H1 (cell line): ENCODE results near the gene UEVLD. TPM values are rescaled to one million over a fixed set of nuclear protein-coding genes. Genes with fewer than 3 reads are reported as not detected.

Source experiments
- CTCF ChIA-PET: fragments of 300-600 bp; sonication (Branson Sonifier 250); formaldehyde crosslinking; loops from one replicate; lab custom pipeline; 2021; ENCODE audit not compliant: partially characterized antibody; lab: Charles Lee
- POLR2A ChIA-PET: fragments of 300-600 bp; sonication (Branson Sonifier 250); formaldehyde crosslinking; loops from one replicate; lab custom pipeline; 2021; ENCODE audit warnings: inconsistent platforms; ENCODE audit not compliant: partially characterized antibody; lab: Charles Lee
- DNase-seq, 2 experiments: peaks; one replicate each; pipeline versions ENCODE4 v3.0.0 to v3.0.0-alpha.2; 2010 to 2022; ENCODE audit warnings: low spot score in 2 of 2, low read depth in 1 of 2, mixed read lengths in 1 of 2
- FAIRE-seq: peaks from 2 replicates; lab custom pipeline; 2011; peaks lifted over from hg19 to GRCh38; lab: Jason Lieb, UNC
- H2AFZ ChIP-seq: 2 replicates; pipeline ENCODE4 v1.8.1; 2012; ENCODE audit warnings: low read length, inconsistent platforms
- H2AK5ac ChIP-seq: 2 replicates; pipeline ENCODE4 v1.6.1; 2013; ENCODE audit warnings: low read depth, low read length
- H2BK120ac ChIP-seq: replicated peaks from 2 replicates; pipeline ENCODE3; 2013; ENCODE audit warnings: low read depth, low read length, inconsistent platforms
- H2BK12ac ChIP-seq: 2 replicates; pipeline ENCODE4 v1.6.1; 2013; ENCODE audit warnings: low read depth, low read length
- H2BK15ac ChIP-seq: 2 replicates; pipeline ENCODE4 v1.6.1; 2013; ENCODE audit warnings: low read length
- H2BK20ac ChIP-seq: 2 replicates; pipeline ENCODE4 v1.6.1; 2013; ENCODE audit warnings: low read length
- H2BK5ac ChIP-seq: 2 replicates; pipeline ENCODE4 v1.6.1; 2013; ENCODE audit warnings: low read depth, low read length
- H3K14ac ChIP-seq: 2 replicates; pipeline ENCODE4 v1.6.1; 2013; ENCODE audit warnings: inconsistent platforms; ENCODE audit not compliant: insufficient read length
- H3K18ac ChIP-seq: 2 replicates; pipeline ENCODE4 v1.6.1; 2013; ENCODE audit warnings: low read length; ENCODE audit errors: extremely low read depth
- H3K23ac ChIP-seq: 2 replicates; pipeline ENCODE4 v1.6.1; 2013; ENCODE audit warnings: inconsistent platforms; ENCODE audit not compliant: insufficient read length
- H3K23me2 ChIP-seq: 2 replicates; pipeline ENCODE4 v1.6.1; 2013; ENCODE audit warnings: low read depth, low read length
- H3K27ac ChIP-seq: 2 replicates; pipeline ENCODE4 v1.6.1; 2011; ENCODE audit warnings: low read depth, low read length, inconsistent platforms
- H3K27me3 ChIP-seq, 4 experiments: replicated peaks in 1 of 4; 1 replicate in 1 of 4; 2 replicates in 3 of 4; pipeline versions ENCODE4 v1.6.1 to v1.8.1; 2011 to 2013; ENCODE audit warnings: low read length in 3 of 4, mild to moderate bottlenecking in 3 of 4, inconsistent platforms in 2 of 4, mixed read lengths in 2 of 4, moderate library complexity in 1 of 4; ENCODE audit not compliant: control insufficient read depth in 3 of 4, insufficient read depth in 3 of 4; ENCODE audit errors: extremely low read depth in 1 of 4
- H3K36me3 ChIP-seq, 4 experiments: 2 replicates each; pipeline versions ENCODE4 v1.6.1 to v1.8.1; 2011 to 2013; ENCODE audit warnings: mild to moderate bottlenecking in 4 of 4, low read length in 3 of 4, moderate library complexity in 2 of 4, control low read depth in 1 of 4, inconsistent platforms in 1 of 4; ENCODE audit not compliant: insufficient read depth in 4 of 4, control insufficient read depth in 2 of 4
- H3K4ac ChIP-seq: replicated peaks from 2 replicates; pipeline ENCODE3; 2013; ENCODE audit warnings: low read length, low read depth, mixed read lengths, inconsistent platforms; ENCODE audit not compliant: insufficient read length
- H3K4me1 ChIP-seq, 4 experiments: replicated peaks in 1 of 4; 1 replicate in 1 of 4; 2 replicates in 3 of 4; pipeline versions ENCODE4 v1.6.1 to v1.8.1; 2011 to 2013; ENCODE audit warnings: low read length in 3 of 4, inconsistent platforms in 2 of 4, mixed read lengths in 1 of 4; ENCODE audit not compliant: insufficient read depth in 4 of 4, control insufficient read depth in 3 of 4
- H3K4me2 ChIP-seq, 2 experiments: 2 replicates each; pipeline versions ENCODE4 v1.6.1 to v1.8.1; 2011 to 2013; ENCODE audit warnings: low read depth in 2 of 2, low read length in 2 of 2, control low read depth in 1 of 2, inconsistent platforms in 1 of 2, mild to moderate bottlenecking in 1 of 2; ENCODE audit not compliant: insufficient read depth in 1 of 2
- H3K4me3 ChIP-seq, 4 experiments: fragments of 200-600, 300-600 bp in 1 of 4; sonication (generic), shearing (Covaris generic), sonication (Bioruptor Twin) in 1 of 4; 2 replicates each; pipeline versions ENCODE4 v1.5.1 to v1.8.1; 2011 to 2016; ENCODE audit warnings: low read length in 4 of 4, low read depth in 3 of 4, control low read depth in 2 of 4, inconsistent platforms in 2 of 4, mild to moderate bottlenecking in 2 of 4, mixed read lengths in 1 of 4, moderate library complexity in 1 of 4; ENCODE audit not compliant: insufficient read depth in 2 of 4; ENCODE audit errors: extremely low read depth in 1 of 4
- H3K56ac ChIP-seq: replicated peaks from 2 replicates; pipeline ENCODE3; 2013; ENCODE audit warnings: low read depth, mild to moderate bottlenecking, mixed read lengths, low read length, inconsistent platforms; ENCODE audit not compliant: insufficient read length
- H3K79me1 ChIP-seq: 2 replicates; pipeline ENCODE4 v1.6.1; 2013; ENCODE audit warnings: low read depth, low read length, control low read depth
- H3K79me2 ChIP-seq, 2 experiments: 2 replicates each; pipeline versions ENCODE4 v1.6.1 to v1.8.1; 2012 to 2013; ENCODE audit warnings: low read length in 2 of 2, mild to moderate bottlenecking in 2 of 2, inconsistent platforms in 1 of 2; ENCODE audit not compliant: insufficient read depth in 2 of 2, control insufficient read depth in 1 of 2
- H3K9ac ChIP-seq, 4 experiments: replicated peaks in 1 of 4; 1 replicate in 1 of 4; 2 replicates in 3 of 4; pipeline versions ENCODE4 v1.6.1 to v1.8.1; 2011 to 2013; ENCODE audit warnings: low read depth in 3 of 4, low read length in 3 of 4, control low read depth in 2 of 4, mild to moderate bottlenecking in 2 of 4, moderate library complexity in 2 of 4, inconsistent platforms in 1 of 4; ENCODE audit errors: extremely low read depth in 1 of 4
- H3K9me3 ChIP-seq, 2 experiments: 2 replicates each; pipeline versions ENCODE4 v1.6.1 to v1.8.1; 2012 to 2013; ENCODE audit warnings: mild to moderate bottlenecking in 2 of 2, moderate library complexity in 2 of 2, control low read depth in 1 of 2, inconsistent platforms in 1 of 2, low read depth in 1 of 2, low read length in 1 of 2, mixed read lengths in 1 of 2; ENCODE audit not compliant: insufficient read depth in 2 of 2
- H4K20me1 ChIP-seq, 2 experiments: replicated peaks in 1 of 2; 2 replicates each; pipeline versions ENCODE3 to v1.8.1; 2011 to 2013; ENCODE audit warnings: inconsistent platforms in 2 of 2, low read length in 2 of 2, mild to moderate bottlenecking in 1 of 2; ENCODE audit not compliant: insufficient read depth in 2 of 2, control insufficient read depth in 1 of 2
- H4K5ac ChIP-seq: 2 replicates; pipeline ENCODE4 v1.6.1; 2013; ENCODE audit warnings: low read length, low read depth, mixed read lengths, inconsistent platforms; ENCODE audit not compliant: insufficient read length
- H4K8ac ChIP-seq: 2 replicates; pipeline ENCODE4 v1.8.0; 2013; ENCODE audit warnings: mild to moderate bottlenecking, moderate library complexity, low read length, inconsistent platforms; ENCODE audit not compliant: insufficient read depth; ENCODE audit errors: extremely low read depth
- H4K91ac ChIP-seq: replicated peaks from 2 replicates; pipeline ENCODE3; 2013; ENCODE audit warnings: low read length, mixed read lengths, inconsistent platforms; ENCODE audit not compliant: insufficient read length
- ASH2L ChIP-seq: fragments of 200-600, 300-600 bp; sonication (generic); IDR thresholded peaks from one replicate; pipeline ENCODE4 v1.7.1; 2017; ENCODE audit warnings: low read length
- CBX8 ChIP-seq: fragments of 300-800, 300-1000 bp; sonication (generic); IDR thresholded peaks from 2 replicates; pipeline ENCODE4 v1.7.1; 2016; ENCODE audit warnings: low read depth, low read length, borderline replicate concordance
- FOSL1 ChIP-seq: IDR thresholded peaks from 2 replicates; pipeline ENCODE4 v1.6.1; 2011; ENCODE audit warnings: mild to moderate bottlenecking, low read depth, low read length, moderate library complexity; ENCODE audit not compliant: insufficient read depth
- GTF2F1 ChIP-seq: IDR thresholded peaks from 2 replicates; pipeline ENCODE4 v1.6.1; 2012; ENCODE audit warnings: low read depth, low read length, improper control_type of control experiment, borderline replicate concordance
- HDAC6 ChIP-seq: IDR thresholded peaks from one replicate; pipeline ENCODE4 v1.7.1; 2012; ENCODE audit warnings: low read depth, mild to moderate bottlenecking, inconsistent platforms, low read length, moderate library complexity
- JUN ChIP-seq: IDR thresholded peaks from 2 replicates; pipeline ENCODE4 v1.6.1; 2011; ENCODE audit warnings: low read depth, mild to moderate bottlenecking, improper control_type of control experiment, low read length
- KDM4A ChIP-seq: IDR thresholded peaks from one replicate; pipeline ENCODE4 v1.7.1; 2012; ENCODE audit warnings: low read depth, mild to moderate bottlenecking, moderate library complexity, low read length, inconsistent platforms; ENCODE audit not compliant: severe bottlenecking
- KDM5A ChIP-seq: fragments of 200-600 bp; IDR thresholded peaks from 2 replicates; pipeline ENCODE4 v1.7.1; 2012; ENCODE audit warnings: mild to moderate bottlenecking, low read length, inconsistent platforms, mixed read lengths
- POLR2A ChIP-seq, 2 experiments: IDR thresholded peaks; 1 replicate in 1 of 2; 2 replicates in 1 of 2; pipeline ENCODE4 v1.6.1; 2011; ENCODE audit warnings: low read depth in 2 of 2, low read length in 2 of 2, mild to moderate bottlenecking in 2 of 2; ENCODE audit errors: control extremely low read depth in 1 of 2
- SIX5 ChIP-seq: IDR thresholded peaks from 2 replicates; pipeline ENCODE4 v1.6.1; 2011; ENCODE audit warnings: mild to moderate bottlenecking, low read depth, low read length
- SP1 ChIP-seq: IDR thresholded peaks from 2 replicates; pipeline ENCODE4 v1.6.1; 2011; ENCODE audit warnings: low read depth, low read length
- SP2 ChIP-seq: IDR thresholded peaks from 2 replicates; pipeline ENCODE4 v1.6.1; 2012; ENCODE audit warnings: mild to moderate bottlenecking, low read length, inconsistent platforms
- SRF ChIP-seq: IDR thresholded peaks from 2 replicates; pipeline ENCODE4 v1.6.1; 2011; ENCODE audit warnings: mild to moderate bottlenecking, low read depth, low read length, moderate library complexity
- TAF7 ChIP-seq: optimal IDR thresholded peaks from 2 replicates; pipeline ENCODE3; 2011; ENCODE audit warnings: low read depth, mild to moderate bottlenecking, inconsistent platforms, low read length, moderate library complexity, borderline replicate concordance
- TBP ChIP-seq: IDR thresholded peaks from 2 replicates; pipeline ENCODE4 v1.6.1; 2011; ENCODE audit warnings: low read depth, low read length, improper control_type of control experiment
- TCF12 ChIP-seq: IDR thresholded peaks from 2 replicates; pipeline ENCODE4 v1.6.1; 2011; ENCODE audit warnings: low read depth, mild to moderate bottlenecking, low read length
- YY1 ChIP-seq: IDR thresholded peaks from 2 replicates; pipeline ENCODE4 v1.6.1; 2011; ENCODE audit warnings: low read depth, mild to moderate bottlenecking, low read length
- WGBS, 2 experiments: shearing (Covaris generic) in 1 of 2; methylation state at CpG; one replicate each; pipeline versions ENCODE4 v1.1.6 to v1.1.7; 2013 to 2015; ENCODE audit warnings: low lambda C conversion rate in 2 of 2, mixed read lengths in 2 of 2, inconsistent platforms in 1 of 2, low coverage in 1 of 2, missing lambda C conversion rate in 1 of 2; ENCODE audit not compliant: insufficient replicate concordance in 2 of 2, insufficient coverage in 1 of 2, insufficient read length in 1 of 2; ENCODE audit errors: extremely low coverage in 1 of 2, missing lambda C conversion rate in 1 of 2; 5-methylcytosine and 5-hydroxymethylcytosine counted together
- polyA plus RNA-seq, 7 experiments: library from polyadenylated mRNA; depleted of rRNA in 3 of 7; stranded (reverse) in 5 of 7; unstranded in 2 of 7; fragments of >200 nt in 5 of 7; fragments of 200-250 nt in 2 of 7; gene quantifications; 1 replicate in 5 of 7; 2 replicates in 1 of 7; 4 replicates in 1 of 7; pipeline versions ENCODE4 v1.2.1 to v1.2.3, GENCODE V29; 2011 to 2013; ENCODE audit warnings: missing spikeins in 2 of 7, mixed read lengths in 2 of 7
- total RNA-seq: library from RNA; stranded (reverse); fragmentation: NEBNext Ultra II Directional; extraction: Animal tissue kit (Norgen Biotek cat#: 25700); gene quantifications from 2 replicates; pipeline ENCODE4 v1.2.1, GENCODE V29; 2021

The UEVLD gene
- total and polyA plus RNA-seq, 2 of the 8 experiments (the other 6 are each of a cell fraction or from before 2014, with no cell fraction given), result 4.1 to 7.3 TPM

DNA sequence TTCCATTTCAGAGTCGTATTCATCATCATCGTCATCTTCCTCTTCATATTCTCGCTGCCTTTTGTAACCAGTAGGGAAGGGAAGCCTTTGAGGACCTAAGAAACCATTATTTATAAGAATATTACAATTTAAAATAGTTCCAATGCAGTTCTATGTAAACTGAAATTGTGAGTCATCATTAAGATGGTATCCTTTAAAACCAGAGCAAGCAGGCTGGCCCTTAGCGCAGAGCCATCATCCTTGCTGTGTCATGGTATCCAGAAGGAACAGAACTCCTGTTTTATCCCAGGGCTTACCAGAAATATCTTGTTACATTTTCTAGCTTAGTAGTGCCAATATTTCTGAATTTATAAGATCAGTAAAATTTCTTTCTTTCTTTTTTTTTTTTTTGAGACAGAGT, 23.9 kb upstream of the UEVLD start:
- no peak overlapping the region for H3K18ac ChIP-seq
- CTCF ChIA-PET, result no interaction called here
- H3K27ac ChIP-seq, result no peak overlapping the region
- H4K20me1 ChIP-seq, result peaks cover 0 to 4% of the 10 kb centered on the region in 2 experiments
- H3K36me3 ChIP-seq, result peaks cover 2 to 53% (median 23%) of the 10 kb centered on the region in 4 experiments; a peak in 7 of 8 replicates
- peaks cover 0 to 2% of the 10 kb centered on the region in 2 experiments; a peak in 1 of 4 replicates for H3K79me2 ChIP-seq
- no peaks in the 10 kb centered on the region for H3K4me1 ChIP-seq
- no peak overlapping the region for H4K8ac ChIP-seq
- no peaks in the 10 kb centered on the region for H3K9me3 ChIP-seq
- H3K79me1 ChIP-seq, result no peaks in the 10 kb centered on the region
- H2BK12ac ChIP-seq, result no peak overlapping the region
- H2AFZ ChIP-seq, result no peak overlapping the region
- H2BK5ac ChIP-seq, result no peak overlapping the region
- H3K9ac ChIP-seq, result no peak overlapping the region
- no peak overlapping the region for H3K14ac ChIP-seq
- no peak overlapping the region for H3K4me2 ChIP-seq
- no peak overlapping the region for H2BK15ac ChIP-seq
- H3K27me3 ChIP-seq, result no peaks in the 10 kb centered on the region
- H3K23me2 ChIP-seq, result no peaks in the 10 kb centered on the region
- WGBS, 2 experiments, result 97 to 100% methylated on average over 3 to 4 of the region's 4 CpGs
- POLR2A ChIA-PET, result no interaction called here
- H3K56ac ChIP-seq, result no peak overlapping the region
- no peak overlapping the region for H2BK20ac ChIP-seq
- no peak overlapping the region for H3K4ac ChIP-seq
- DNase-seq, result no peak
- no peak overlapping the region for H3K4me3 ChIP-seq
- H2AK5ac ChIP-seq, result no peak overlapping the region
- no peak overlapping the region for H3K23ac ChIP-seq
- no peak overlapping the region for H4K91ac ChIP-seq
- no peak overlapping the region for H4K5ac ChIP-seq
- no peak overlapping the region for H2BK120ac ChIP-seq
- no peak for FAIRE-seq
- TF ChIP-seq GTF2F1 (no peak), CBX8 (no peak), POLR2A (IDR thresholded peaks at IDR 0.05; ENCODE audit: control extremely low read depth in 1 of 2, low read depth in 2 of 2, low read length in 2 of 2) (no peak), SRF (no peak), KDM4A (no peak), FOSL1 (no peak), SIX5 (no peak), TBP (no peak), SP2 (no peak), KDM5A (no peak), SP1 (no peak), TAF7 (no peak), ASH2L (no peak), HDAC6 (no peak), YY1 (no peak), TCF12 (no peak), JUN (no peak)
